GM12875 (cell line): ENCODE results near the gene CYP27C1.
A peak's percentile ranks its signal among the peaks of the same experiment; 100 is the strongest.

Source experiments
- H3K4me3 ChIP-seq: one replicate; pipeline ENCODE4 v1.5.1; 2011; ENCODE audit warnings: low read depth, low read length, control low read depth
- TF ChIP-seq, protein P1 (sequence below): IDR thresholded peaks from 2 replicates; pipeline ENCODE4 v1.5.1; 2011; ENCODE audit warnings: low read depth, mild to moderate bottlenecking, control low read depth, inconsistent platforms, low read length, moderate library complexity, borderline replicate concordance; ENCODE audit not compliant: insufficient read depth

Gene CYP27C1

DNA sequence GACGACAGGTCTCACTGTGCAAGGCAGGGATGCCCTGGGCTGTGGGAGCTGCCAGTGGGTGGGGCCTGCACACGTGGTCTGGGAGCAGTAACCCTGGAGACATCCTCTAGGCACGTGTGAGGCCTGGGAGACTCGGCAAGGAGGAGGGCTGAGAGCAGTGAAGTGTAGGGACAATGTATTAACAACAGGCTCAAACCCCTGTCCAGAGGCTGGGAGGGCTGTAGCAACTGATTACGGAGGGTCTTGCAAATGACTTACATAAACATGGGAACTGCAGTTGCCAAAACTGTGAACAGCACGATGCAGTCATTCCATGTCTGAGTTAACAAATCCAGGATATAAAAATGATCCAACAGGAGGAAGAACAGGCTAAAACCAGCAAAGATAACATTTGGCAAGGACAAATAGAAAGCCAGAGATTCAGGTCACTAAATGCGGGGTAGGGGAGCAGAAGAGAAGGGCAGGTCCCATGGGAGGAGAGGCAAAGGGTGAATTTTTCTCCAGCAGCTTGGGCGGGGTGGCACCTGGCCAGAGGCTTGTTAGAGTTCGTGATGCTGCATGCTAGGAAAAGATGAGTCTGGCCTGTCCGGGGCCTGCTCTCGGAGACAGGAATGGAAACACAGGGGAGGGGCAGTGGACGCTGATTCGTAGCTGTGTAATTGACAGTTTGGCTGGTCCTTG, 44.9 kb downstream of the CYP27C1 start:
- TF ChIP-seq, protein P1, sequence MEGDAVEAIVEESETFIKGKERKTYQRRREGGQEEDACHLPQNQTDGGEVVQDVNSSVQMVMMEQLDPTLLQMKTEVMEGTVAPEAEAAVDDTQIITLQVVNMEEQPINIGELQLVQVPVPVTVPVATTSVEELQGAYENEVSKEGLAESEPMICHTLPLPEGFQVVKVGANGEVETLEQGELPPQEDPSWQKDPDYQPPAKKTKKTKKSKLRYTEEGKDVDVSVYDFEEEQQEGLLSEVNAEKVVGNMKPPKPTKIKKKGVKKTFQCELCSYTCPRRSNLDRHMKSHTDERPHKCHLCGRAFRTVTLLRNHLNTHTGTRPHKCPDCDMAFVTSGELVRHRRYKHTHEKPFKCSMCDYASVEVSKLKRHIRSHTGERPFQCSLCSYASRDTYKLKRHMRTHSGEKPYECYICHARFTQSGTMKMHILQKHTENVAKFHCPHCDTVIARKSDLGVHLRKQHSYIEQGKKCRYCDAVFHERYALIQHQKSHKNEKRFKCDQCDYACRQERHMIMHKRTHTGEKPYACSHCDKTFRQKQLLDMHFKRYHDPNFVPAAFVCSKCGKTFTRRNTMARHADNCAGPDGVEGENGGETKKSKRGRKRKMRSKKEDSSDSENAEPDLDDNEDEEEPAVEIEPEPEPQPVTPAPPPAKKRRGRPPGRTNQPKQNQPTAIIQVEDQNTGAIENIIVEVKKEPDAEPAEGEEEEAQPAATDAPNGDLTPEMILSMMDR, result no peak
- no peak overlapping the region for H3K4me3 ChIP-seq

DNA sequence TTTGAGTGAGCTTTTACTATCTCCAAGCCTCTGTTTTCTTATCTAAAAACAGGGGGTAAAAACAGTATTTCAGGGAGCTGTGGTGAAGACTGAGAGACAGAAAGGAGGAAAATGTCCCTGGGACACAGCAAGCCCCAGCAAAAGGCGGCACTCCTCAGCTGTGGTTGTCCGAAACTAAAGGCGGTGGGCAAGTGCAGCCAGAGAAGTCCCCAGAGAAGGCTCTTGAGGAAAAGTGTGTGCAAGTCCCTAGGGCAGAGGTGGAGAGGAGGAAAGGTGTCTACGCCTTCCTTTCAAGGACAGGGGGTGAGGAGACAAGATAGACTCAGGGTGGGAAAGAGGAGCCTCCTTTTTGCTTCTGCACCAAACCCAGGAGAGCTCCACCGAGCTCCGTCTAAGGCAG, 45.5 kb downstream of the CYP27C1 start:
- TF ChIP-seq, protein P1, result no peak
- H3K4me3 ChIP-seq, result no peak overlapping the region

DNA sequence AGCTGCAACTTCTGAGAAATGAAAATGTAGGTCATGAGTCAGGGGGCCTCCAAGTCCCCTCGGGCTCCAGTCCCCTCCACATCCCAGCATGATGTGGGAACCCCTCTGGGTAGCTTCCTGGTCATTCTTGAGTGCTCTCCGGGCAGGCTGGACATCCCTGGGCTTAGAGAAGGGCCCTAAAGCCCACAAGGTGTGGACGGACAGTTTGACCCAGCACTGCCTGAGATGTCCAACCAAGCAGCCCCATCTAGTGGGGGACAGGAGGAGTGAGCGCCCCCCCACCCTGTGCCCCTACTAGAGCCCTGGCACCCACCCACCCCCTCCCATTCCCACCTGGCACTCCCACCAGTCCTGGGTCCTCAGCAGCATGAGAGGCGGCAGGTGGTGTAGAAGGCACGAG, 46.0 kb downstream of the CYP27C1 start:
- H3K4me3 ChIP-seq, result no peak overlapping the region
- TF ChIP-seq, protein P1, result 0 out of 2 replicates have a peak, but pooled peaks have one; percentile 33

DNA sequence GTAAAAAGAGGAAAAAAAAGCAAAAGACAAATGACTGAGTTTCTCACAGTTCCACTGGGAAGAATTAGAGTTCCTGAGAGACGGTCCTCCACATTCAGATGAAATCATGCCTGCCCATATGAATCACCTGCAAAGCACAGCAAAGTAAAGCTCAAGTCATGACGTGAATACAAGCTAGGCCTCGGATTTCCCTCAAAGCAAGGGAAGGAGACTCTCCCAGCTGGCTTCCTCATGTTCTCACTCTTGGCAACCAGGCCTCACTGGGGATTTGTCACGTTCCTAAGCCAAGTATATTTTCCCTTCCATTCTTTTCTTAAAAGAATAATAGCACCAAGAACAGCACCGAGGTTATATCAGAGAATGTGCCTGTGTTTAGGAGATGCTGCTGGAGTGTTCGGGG, 47.0 kb downstream of the CYP27C1 start:
- no peak overlapping the region for H3K4me3 ChIP-seq
- TF ChIP-seq, protein P1, result no peak

DNA sequence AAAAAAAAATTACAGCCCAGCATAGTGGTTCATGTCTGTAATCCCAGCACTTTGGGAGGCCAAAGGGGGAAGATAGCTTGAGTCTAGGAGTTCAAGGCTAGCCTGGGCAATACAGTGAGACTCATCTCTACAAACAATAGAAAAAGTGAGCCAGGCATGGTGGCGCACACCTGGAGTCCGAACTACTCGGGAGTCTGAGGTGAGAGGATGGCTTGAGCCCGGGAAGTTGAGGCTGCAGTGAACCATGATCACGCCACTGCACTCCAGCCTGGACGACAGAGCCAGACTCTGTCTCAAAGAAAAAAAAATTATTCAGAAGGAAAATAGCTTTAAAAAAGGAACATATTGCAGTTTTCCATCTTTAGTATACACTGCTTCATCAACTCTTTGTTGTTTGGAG, 47.8 kb downstream of the CYP27C1 start:
- TF ChIP-seq, protein P1, result no peak
- no peak overlapping the region for H3K4me3 ChIP-seq

DNA sequence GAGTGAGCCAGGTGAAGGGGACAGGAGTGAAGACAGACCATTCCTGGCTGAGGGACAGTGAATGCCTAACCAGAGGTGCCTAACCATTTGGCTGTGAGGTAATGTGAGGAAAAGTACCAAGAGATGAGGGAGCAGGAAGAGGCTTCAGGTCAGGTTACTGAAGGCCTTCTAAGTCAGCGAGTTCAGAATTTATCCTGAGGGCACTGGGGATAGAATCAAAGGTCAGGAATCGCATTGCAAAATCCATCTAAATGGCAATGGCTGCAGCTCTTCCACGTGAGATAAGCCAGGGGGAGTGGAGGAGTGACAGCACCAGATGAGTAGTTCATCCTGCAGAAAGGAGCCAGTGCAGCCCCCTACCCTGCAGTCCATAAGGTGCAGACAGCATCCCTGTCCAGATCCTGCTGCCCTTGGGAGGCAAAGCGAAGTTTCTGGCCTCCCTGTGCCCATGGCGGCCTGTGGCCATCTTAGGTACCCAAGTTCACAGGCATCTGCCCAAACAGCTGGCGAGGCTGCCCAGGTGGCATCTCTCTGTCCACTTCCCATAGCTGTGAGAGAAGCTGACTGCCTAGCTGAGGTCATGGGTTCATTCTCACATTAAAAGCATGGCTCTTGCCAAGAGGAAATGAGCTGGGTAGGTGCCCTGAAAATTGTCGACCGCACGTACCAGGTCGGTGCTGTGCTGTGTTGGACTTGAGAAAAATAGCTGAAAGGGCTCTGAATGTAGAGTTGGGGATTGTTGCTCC, 49.5 kb downstream of the CYP27C1 start:
- H3K4me3 ChIP-seq, result no peak overlapping the region
- TF ChIP-seq, protein P1, result no peak

DNA sequence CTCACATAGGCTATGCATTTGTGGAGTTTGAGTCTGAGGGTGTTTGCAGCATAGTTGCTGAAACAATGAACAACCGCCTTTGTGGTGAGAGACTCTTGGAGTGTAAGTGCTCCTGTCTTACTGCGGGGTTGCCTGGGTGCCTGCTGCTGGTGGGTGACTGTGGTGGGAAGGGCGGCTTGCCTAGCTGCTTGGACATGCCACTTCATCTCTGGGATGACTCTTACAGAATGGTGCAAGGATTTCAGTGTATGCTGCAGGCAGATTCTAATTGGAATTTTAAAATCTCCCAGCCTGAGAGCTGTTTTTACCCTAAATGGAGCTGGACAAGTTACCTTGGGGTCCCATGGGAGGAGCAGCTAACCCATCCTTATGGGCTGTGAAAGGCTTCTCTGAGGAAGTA, 50.1 kb downstream of the CYP27C1 start:
- no peak overlapping the region for H3K4me3 ChIP-seq
- TF ChIP-seq, protein P1, result no peak
